NCI-H2196 (cell line): ENCODE results near the gene NR1H3.

Source experiments
- DNase-seq: peaks from one replicate; lab custom pipeline; 2025; ENCODE audit not compliant: unreplicated experiment; lab: John Stamatoyannopoulos, UW

Gene NR1H3

DNA sequence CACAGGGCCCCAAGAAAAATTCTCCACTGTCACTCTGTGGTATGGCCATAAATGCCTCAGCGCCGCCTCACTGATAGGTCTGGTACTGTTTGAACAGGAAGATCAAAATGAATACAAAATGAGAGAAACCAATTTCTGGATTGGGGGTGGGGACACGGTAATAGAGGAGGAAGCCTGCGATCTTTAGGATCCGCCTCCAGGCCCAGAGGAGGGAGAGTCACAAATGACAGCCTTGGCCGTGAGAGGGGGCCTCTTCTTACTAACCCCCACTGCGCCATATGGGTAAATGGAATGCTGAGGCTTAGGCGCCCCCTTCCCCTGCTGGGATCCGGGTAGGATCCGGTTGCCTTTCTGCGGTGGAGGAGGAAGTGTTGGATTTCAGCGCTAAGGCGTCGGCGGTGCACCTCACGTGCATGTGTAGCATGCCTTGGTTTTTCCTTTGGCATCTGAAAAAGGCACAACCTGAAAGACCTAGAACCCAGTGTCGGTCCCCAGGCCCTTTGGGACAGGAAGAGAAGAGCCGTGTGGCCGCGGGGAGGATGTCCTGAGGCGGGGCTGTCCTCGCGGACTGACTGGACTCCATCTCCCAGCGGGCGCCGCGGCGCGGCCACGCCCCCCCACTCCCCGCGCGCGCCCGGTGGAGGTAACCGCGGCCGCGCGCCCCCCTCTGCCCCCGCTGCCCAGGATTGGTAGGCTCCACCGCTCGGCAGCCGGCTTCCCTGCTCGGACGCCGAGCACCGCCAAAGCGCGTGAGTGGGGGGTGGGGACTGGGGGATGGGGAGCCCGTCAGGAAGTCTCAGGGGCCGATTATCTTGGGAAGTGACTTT, 11.4 kb downstream of the NR1H3 start:
- peak; percentile 92 for DNase-seq

DNA sequence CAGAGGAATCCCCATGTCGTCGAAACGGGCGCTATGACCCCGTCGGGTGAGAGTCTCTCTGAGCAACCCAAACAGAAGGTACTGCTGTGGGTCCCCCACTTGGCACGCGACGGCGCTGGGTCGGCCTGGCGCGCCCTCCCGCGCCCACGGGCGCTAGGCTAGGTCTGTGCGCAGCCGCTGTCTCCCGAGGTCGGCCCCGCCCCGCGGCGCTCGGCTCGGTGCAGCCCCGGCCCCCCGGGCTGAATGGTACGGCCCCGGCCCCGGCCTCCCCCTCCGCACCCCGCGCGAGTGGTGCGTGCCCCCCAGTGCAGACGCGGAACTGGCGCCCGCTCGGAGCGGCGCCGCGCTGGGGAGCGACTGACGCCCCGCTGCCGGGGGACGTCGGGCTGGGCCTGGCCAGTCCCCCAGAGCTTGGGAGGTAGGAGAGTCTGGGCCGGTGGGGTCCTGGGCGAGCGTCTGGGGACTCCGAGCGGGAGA, 12.1 kb downstream of the NR1H3 start, which contains the start of gene MADD:
Gene MADD, plus strand, starts transcription at position 305 of the 477 bp plus-strand sequence.
- peak; percentile 86 for DNase-seq

DNA sequence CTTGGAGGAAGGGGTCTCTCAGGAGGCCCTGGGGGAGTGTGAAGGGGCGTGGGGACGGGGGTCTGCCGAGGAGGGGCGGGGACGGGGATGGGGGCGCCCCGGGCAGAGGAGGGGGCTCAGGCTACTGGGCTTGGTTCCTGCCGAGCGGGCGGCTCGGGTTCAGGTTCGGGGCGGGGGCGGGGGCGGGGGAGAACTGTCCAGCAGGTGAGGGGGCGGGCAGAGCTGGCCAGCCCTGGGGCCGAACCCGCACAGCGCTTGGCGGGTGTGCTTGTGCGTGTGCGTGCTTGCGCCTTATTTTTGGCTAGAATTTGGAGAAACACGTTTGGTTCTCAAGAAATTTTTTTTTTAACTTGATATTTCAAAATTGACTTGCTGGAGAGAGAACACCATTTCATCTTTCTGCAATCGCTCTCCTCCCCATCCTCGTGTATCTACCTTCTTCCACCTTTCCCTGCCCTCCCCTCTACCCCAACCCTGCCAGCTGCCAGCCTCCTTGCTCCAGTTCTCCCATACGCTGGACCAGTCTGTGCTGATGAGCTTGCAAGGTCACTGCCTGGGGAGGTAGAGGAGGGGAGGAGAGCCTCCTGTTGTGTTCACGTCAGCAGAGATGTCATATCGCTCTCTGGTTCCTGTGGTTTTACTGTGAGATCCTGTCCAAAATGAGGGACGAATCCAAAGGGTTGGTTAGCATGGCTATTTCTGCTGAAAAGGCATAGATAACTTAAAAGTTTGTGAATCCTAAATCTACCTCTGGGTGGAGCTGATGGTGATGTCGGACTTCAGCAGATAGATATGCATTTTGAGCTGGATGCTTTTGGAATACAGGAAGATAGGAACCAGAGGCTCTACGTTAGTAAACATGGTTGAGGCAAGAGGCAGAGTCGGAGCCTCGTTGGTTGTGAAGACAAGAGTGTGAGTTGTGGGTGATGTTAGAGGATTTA, 12.8 kb downstream of the NR1H3 start:
- DNase-seq = peak; percentile 20

DNA sequence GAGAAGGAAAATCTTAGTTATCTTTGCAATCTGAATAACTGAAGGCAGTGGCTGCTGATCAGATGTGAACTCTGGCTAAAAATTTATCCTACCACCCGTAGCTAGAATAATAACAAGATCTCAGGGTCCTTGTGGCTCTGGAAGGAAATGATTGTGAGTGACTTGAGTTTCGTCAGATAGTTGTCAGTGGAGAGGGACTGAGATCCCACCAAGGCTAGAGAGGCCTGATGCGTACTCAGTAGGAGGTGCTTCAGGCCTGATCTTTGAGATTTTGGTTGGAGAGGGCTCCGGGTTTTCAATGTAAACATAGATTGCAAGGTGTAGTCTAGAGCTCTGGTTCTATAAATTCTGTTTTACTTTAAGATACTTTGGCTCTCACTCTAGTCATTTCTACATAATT, 13.5 kb downstream of the NR1H3 start:
- no peak for DNase-seq

DNA sequence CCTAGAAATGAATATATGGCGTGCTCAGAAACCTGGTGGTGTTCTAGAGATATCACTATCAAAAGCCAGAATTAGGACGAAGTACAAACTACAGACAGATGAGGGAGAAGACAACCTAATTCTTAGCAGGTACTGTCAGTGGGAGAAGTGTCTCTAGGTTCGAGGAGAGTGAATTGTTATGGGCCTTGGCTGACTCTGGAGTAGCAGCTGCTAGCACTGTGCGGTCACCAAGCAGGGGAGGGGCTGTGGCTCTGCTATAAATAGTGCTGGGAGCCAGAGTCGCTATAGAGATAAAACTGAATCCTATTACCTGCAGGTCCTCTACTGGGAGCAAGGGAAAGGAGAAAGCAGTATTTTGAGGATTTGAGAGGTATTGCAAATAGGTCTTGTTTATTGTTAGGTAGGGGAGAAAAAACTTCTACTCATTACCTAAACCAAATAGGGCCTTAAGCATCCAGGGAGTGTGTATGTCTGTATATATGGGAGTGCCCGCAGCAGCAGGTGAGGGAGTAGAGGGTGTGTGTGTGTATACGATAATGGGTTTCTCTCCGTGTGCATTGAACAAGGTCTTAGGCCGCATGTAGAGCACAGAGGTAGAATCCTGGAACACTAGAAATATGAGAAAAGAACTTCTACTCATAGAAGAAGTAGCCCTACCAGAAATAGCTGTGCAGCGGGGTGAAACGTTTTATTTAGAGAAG, 14.3 kb downstream of the NR1H3 start:
- DNase-seq = peak; percentile 47

DNA sequence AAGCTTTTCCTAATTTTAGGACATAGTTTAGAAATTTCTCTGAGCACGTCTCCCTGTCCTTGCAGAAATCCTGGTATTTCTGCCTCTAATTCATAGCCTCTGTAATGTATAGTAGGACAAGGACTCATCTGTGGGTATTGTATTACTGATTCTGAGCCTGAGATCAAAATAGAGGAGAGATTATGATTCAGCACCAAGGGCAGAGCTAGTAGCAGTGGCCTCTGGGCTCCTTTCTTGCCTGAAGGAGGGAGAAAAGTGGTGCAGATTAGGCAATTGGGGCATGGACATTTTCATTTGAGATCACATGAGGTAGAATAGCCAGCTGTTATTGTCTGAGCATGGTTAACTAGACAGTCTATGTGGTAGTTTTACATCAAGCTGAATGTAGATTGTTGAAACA, 14.9 kb downstream of the NR1H3 start:
- no peak for DNase-seq

DNA sequence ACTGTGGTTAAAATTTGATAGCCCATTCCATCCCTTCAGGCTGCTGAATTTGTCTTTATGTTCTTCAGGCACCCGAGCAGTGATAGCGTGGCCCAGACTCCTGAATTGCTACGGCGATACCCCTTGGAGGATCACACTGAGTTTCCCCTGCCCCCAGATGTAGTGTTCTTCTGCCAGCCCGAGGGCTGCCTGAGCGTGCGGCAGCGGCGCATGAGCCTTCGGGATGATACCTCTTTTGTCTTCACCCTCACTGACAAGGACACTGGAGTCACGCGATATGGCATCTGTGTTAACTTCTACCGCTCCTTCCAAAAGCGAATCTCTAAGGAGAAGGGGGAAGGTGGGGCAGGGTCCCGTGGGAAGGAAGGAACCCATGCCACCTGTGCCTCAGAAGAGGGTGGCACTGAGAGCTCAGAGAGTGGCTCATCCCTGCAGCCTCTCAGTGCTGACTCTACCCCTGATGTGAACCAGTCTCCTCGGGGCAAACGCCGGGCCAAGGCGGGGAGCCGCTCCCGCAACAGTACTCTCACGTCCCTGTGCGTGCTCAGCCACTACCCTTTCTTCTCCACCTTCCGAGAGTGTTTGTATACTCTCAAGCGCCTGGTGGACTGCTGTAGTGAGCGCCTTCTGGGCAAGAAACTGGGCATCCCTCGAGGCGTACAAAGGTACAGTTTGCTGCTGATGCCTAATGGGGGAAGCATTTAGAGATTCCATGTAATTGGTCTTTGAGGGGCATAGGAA, 16.9 kb downstream of the NR1H3 start:
- no peak for DNase-seq

DNA sequence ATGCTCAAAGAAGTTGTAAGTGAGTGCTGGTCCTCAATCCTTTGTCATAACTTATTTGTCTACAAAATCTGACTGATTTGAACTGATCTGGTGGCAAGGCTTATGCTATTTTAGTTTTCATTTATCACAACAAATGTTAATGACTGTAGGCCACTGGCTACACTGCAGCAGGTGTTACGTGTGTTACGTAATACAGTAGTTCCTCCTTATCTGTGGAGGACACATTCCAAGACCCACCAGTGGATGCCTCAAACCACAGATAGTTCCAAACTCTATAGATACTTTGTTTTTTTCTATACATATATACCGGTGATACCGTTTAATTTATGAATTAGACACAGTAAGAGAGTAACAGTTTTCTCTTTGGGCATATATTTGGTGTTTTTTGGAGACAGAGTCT, 19.1 kb downstream of the NR1H3 start:
- no peak for DNase-seq

DNA sequence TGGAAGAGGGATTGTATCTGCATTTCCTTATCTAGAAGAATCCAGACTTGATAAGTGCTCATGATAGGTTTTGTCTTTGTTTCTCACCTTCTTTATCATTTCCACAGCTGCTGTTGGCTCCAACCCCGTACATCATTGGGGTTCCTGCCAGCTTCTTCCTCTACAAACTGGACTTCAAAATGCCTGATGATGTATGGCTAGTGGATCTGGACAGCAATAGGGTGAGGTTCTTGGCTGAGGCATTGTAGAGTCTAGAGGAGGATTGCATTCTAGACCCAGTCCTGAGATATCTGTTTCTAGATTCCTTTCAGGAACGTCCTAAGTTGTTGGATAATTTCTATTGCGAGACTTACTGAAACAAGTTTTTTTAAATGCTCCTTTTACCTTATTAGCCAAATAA, 20.3 kb downstream of the NR1H3 start:
- DNase-seq = no peak

DNA sequence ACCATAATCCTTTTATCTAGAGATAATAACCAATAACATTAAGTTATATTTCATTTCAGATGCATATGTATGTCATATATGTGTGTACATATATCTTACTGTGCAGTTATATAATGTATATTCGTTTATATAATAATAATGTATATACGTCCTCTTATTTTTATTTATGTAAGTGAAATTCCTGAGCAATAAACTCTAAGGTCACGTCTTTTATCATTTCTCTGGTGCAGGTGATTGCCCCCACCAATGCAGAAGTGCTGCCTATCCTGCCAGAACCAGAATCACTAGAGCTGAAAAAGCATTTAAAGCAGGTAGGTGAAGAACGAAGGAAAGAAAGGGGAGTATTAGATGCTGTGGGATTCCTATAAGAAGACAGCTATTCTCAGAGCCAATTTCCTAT, 21.0 kb downstream of the NR1H3 start:
- DNase-seq = no peak

DNA sequence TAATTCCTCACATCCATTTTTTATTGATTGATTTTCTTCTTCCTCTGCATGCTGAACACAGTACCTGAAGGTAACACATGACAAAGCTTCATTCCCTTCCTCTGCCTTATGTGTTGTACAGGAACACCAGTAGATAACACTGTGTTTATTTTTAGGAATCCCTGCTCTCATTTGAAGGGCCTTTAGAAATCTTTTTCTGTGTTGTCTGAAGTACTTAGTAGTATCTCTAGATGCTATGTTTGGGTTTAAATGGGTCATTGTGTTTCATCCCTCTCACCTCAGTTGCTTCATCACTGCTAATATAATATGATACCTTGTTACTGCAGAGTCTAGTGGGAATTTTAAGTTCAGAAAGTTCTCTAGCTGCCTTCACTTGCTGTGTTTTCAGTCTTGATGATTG, 22.3 kb downstream of the NR1H3 start:
- DNase-seq = no peak

DNA sequence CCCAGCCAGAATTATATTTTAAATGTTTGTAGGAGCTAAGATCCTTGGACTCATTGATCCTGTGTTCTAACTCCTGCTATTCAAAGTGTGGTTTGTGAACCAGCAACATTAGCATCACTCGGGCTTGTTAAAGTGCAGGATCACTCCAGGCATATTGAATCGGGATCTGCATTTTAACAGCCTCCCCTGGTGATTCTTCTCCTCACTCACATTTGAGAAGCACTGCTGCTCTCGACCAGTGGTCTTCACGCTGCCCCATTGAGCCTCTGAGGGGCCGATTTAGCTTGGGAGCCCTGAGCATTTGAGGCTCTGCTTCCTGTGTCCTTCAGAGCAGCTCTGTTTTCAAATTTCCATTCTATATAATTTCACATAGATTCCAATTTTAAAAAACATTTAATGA, 23.1 kb downstream of the NR1H3 start:
- DNase-seq = no peak

DNA sequence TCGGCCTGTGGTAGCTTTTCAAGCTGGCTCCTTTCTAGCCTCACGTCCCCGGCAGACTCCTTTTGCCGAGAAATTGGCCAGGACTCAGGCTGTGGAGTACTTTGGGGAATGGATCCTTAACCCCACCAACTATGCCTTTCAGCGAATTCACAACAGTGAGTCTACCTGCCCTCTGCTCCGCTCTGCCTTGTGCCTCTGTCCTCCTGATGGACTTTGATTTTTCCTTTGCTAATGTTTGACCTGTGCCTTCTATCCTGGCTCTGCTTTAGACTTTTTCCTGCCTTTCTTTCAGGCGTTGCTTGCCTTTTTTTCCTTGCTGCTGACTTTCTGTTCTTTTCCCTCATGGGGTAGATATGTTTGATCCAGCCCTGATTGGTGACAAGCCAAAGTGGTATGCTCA, 24.7 kb downstream of the NR1H3 start:
- DNase-seq = no peak

DNA sequence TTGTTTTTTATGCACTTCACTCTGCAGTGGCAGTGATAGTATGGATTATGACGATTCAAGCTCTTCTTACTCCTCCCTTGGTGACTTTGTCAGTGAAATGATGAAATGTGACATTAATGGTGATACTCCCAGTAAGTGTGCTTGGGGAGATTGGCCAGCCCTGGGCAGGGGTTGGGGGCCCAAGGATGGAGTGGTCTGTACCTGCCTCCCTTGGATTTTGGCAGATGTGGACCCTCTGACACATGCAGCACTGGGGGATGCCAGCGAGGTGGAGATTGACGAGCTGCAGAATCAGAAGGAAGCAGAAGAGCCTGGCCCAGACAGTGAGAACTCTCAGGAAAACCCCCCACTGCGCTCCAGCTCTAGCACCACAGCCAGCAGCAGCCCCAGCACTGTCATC, 26.4 kb downstream of the NR1H3 start:
- DNase-seq = no peak

DNA sequence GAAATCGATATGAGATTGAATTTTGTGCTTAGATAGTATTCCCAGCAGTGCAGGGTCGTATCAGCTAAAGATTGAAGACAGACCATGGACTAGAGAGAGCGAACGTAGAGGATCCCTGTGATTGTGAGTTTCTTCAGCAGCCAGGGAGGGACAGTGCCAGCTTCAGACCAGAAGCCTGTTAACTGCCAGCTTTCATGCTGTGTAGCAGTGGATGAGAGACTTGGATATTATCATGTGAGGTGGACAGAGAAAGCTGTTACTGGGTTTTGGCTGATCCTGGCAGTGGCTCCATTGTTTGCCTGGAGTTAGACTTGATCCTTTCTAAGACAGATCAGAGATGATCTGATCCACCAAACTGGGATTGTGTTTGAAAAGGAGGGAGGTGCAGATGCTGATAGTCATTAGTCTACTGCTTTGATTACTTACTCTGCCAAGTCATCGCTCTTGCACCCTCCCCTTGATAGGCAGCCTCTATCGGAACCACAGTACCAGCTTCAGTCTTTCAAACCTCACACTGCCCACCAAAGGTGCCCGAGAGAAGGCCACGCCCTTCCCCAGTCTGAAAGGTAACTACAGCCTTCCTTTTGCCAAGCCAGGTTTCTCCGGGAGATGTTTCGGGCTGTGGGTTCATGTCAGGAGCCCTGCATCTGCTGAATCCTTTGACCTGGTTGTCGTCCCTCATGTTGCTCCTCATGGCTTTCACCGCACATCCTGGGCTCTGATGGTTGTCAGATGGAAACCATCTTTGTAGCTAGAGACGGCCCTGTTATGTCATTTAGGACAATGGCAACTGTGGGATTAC, 28.4 kb downstream of the NR1H3 start:
- DNase-seq = no peak

DNA sequence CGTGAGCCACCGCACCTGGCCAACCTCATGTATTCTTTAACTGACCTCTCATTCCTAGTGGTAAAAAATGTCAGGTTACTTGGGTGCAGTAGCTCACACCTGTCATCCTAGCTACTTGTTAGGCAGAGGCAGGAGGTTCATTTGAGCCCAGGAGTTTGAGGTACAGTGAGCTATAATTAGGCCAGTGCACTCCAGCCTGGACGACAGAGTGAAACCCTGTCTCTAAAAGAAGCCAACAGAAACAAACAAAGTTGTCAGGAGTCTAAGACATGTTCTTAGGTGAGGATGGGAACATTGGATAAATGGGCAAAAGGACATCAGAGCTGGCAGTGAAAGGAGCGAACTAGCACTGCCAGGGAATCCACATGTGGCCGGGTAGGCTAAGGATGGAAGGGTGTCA, 30.3 kb downstream of the NR1H3 start:
- no peak for DNase-seq

DNA sequence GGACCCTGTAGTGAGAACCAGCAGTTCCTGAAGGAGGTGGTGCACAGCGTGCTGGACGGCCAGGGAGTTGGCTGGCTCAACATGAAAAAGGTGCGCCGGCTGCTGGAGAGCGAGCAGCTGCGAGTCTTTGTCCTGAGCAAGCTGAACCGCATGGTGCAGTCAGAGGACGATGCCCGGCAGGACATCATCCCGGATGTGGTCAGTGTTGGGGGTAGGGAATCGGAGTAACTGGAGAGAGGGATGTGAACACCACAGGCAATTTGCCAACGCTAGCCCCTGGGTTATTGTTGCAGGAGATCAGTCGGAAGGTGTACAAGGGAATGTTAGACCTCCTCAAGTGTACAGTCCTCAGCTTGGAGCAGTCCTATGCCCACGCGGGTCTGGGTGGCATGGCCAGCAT, 32.1 kb downstream of the NR1H3 start:
- no peak for DNase-seq

DNA sequence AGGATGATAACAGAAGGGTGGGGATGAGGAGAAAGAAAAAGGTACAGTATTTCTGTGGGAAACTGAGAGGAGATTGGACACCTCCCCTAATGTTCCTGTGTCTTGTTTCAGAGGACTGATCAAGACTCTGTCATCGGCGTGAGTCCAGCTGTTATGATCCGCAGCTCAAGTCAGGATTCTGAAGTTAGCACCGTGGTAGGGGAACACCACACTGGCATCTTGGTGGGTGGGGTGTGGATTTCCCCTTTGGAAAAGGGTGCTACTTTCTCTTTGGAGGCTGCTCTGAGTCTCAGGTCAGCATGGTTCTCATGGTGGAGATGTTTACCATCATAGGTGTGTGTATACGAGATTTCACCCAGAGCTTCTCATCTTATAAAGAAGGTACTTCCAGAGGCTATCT, 37.6 kb downstream of the NR1H3 start:
- DNase-seq = no peak

DNA sequence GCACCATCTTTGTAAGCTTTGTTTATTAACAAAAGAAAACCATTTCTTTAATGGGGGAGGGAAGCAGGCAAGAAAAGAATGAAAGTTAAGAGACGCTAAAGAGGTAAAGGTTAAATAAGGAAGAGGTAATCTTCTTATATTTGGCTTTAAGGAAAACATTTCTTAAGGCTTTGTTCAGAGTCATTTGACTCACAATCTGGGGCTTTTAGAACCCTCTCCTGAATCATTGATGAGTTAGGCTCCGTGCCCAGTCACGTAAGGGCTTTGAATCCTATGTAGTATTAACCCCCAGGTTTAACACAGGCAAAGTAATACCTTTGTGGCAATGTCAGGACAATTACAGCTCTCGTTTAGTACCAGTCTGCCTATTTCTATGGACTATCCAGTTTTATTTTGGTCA, 38.2 kb downstream of the NR1H3 start:
- peak; percentile 55 for DNase-seq

DNA sequence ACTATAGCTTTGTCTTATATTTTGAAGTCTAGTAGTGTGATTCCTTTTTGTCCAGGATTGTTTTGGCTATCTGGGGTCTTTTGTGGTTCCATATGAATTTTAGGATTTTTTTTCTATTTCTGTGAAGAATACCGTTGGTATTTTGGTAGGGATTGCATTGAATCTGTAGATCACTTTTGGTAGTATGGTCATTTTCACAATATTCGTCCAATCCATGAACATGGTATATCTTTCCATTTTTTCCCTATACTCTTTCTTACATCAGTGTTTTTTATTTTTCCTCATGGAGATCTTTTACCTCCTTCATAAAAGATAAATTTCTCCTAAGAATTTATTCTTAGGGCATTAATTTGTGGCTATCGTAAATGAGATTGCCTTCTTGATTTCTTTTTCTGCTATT, 41.3 kb downstream of the NR1H3 start:
- DNase-seq = no peak
